Measurements from ENCODE around the gene GRID2.

DNA sequence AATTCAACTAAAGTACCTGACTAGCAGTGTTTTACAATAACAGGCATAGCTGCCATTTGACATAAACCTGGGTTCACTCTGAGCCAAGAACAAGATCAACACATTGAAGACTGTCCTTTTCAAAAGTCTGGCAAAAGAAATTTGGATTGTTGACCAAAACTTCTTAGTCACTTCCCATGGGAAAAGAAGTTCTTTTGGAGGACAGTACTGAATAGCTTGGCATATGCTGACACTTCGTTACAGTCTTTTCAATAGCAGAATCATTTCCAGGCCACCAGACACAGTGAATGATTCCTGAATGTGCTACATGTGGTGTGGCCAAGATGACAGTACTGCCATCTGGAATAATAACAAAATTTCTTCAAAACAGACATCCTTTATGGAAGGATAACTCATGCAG, 560.3 kb downstream of the GRID2 start:
- TF ChIP-seq POLR2A (IDR thresholded peaks at IDR 0.05; ENCODE audit: low read length) (no peak), GATA1 (IDR thresholded peaks at IDR 0.05; ENCODE audit: low read depth, low read length) (no peak)

Measured in erythroblast (primary cell).